GM10266 (cell line): ENCODE results near the gene MOB3A.

Experiments
- DNase-seq: peaks from one replicate; pipeline ENCODE4 v3.0.0; 2012; ENCODE audit errors: extremely low spot score
- CTCF ChIP-seq: IDR thresholded peaks from 2 replicates; pipeline ENCODE4 v1.5.1; 2012; ENCODE audit warnings: mild to moderate bottlenecking, low read depth; ENCODE audit not compliant: control insufficient read depth, insufficient read depth; ENCODE audit errors: missing control alignments

MOB3A gene

GRCh38 chr19:2084993-2085720 is 11.0 kb downstream of the MOB3A start:
- peak; percentile 87 for DNase-seq
- TF ChIP-seq CTCF, result no peak

GRCh38 chr19:2083174-2083854 is 12.8 kb downstream of the MOB3A start:
- TF ChIP-seq CTCF, result no peak
- DNase-seq, result peak; percentile 65

DNA sequence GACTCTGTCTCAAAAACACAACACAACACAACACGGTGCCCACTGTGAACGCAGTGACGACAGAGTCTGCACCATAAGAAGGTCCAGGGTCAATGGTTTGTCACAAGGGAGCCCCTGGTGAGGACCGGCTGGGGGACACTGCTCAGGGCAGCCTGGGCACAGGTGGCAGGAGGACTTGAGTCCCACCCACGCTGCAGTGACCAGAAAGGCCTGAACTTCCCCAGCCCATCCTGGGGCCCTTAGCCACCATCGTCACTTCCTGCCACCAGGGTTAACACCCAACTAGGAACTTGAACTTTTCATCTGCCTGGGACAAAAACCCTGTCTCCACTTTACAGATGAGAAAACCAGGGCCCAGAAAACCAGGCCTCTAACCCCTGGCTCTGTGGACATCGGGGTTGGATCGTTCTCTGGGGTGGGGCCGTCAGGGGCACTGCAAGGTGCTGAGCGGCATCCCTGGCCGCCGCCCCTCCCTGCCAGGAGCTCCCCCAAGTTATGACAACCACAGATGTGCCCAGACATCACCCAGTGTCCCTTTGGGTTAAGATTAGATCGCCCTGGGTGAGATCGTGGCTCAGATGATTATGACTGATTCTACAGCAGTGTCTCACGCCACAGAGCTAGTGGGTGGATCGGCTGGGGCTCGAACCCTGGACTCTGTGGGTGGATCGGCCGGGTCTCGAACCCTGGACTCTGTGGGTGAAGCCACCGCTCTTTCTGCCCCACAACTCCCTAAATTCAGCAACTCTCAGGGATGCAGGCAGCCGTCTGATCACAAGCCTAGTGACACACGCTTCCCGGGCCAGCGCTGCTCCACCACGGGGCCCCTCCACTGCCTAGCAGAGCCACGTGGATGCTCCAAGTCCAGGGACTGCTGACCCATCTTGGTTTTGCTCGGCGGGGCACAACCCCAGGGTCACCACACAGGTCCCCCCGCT is 14.0 kb downstream of the MOB3A start:
- peak; percentile 69 for DNase-seq
- TF ChIP-seq CTCF, result no peak

- no peak for TF ChIP-seq CTCF
- no peak for DNase-seq
Observed at GRCh38 chr19:2080336-2080988, 15.7 kb downstream of the MOB3A start.

DNA sequence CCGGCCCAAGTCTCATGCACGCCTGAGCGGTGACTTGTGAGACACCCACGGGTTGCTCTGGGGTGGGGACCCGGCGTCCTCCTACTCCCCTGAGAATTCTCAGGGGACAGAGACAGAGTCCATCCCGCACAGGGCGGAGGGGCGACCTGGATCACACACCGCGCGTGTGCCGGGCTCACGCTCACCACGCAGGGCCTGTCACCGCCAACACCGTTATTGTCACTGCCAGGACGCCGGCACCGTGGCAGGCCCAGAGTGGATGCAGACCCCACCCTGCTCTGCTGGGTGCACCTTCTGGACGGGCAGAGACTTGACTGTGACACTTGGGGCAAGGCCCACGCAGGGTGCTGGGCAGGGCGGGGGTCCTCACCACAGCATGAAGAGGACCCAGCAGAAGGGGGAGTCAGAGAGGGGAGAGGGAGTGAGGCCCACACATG is 16.2 kb downstream of the MOB3A start:
- no peak for DNase-seq
- TF ChIP-seq CTCF, result no peak

- no peak for TF ChIP-seq CTCF
- no peak for DNase-seq
Observed at GRCh38 chr19:2079076-2079864, 16.9 kb downstream of the MOB3A start.
